GF-D8 (cell line): ENCODE data around the gene FIP1L1.

Source experiments
- DNase-seq: peaks from one replicate; lab custom pipeline; 2025; lab: John Stamatoyannopoulos, UW

Gene FIP1L1

GRCh38 chr4:53501561-53501960 lies 124.1 kb downstream of the FIP1L1 start:
- DNase-seq, result no peak

- no peak for DNase-seq
Observed at GRCh38 chr4:53502094-53502493, 124.7 kb downstream of the FIP1L1 start.

- no peak for DNase-seq
Observed at GRCh38 chr4:53505947-53506346, 128.5 kb downstream of the FIP1L1 start.

- DNase-seq, result no peak
Observed at GRCh38 chr4:53507058-53507457, 129.6 kb downstream of the FIP1L1 start.

- DNase-seq, result no peak
Observed at GRCh38 chr4:53507671-53508286, 130.3 kb downstream of the FIP1L1 start.

- no peak for DNase-seq
Observed at GRCh38 chr4:53508446-53508845, 131.0 kb downstream of the FIP1L1 start.

GRCh38 chr4:53510321-53510720 lies 132.9 kb downstream of the FIP1L1 start:
- DNase-seq, result no peak
